ENCODE results near the gene RNASE4. TPM values are rescaled to one million over a fixed set of nuclear protein-coding genes. Genes with fewer than 3 reads are reported as not detected.
"Not testable (repeated sequence)": the region's sequence is repeated elsewhere in the genome, so short reads cannot be mapped to it uniquely, and the experiment has no call there.

Gene RNASE4
- total RNA-seq, 2 donors from 2014 or later = 41.8 to 47.5 TPM

DNA sequence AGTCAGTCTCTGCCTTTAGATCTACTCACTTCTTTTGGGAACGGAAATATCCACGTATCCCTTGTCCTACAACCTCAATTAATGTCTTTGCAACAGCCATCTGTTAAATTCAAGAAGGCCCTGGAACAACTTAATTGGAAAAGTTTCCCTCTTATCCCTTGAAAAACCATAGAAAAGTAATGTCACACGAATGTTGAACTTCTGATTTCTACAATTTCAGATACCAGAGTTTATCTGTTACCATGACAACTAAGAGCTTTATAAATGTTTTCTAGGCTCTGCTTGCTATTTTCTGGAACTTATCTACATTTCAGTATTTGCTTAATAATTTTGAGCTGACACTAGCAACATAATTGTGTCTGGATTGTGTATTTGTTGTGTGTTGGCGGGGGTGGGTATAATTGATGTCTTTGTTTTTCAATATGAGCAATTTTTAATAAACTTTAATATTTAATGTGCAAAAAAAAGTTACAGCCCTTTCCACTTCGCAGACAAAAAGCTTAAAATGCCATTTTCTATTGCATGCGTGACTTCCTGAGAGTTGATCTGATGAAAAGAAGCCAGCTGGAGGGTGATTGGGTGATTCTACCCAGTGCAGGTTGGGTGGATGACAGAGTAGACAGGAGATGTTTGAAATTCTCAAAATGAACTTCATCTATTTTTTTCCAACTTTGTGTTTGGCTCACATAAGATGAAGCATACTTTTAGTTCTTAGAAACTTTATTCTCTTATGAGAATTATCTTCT, 49.5 kb downstream of the RNASE4 start:
- DNase-seq (no peak), ATAC-seq (peak; percentile 38)
- H3K27me3 ChIP-seq = no peaks in the 10 kb centered on the region
- H3K9me3 ChIP-seq = no peaks in the 10 kb centered on the region
- H3K36me3 ChIP-seq (replicated peaks in 1 of 2; ENCODE audit: insufficient read depth in 1 of 2, low read depth in 2 of 2) = no peaks in the 10 kb centered on the region
- WGBS, 2 donors = 29 to 40% methylated on average over 6 of the region's 6 CpGs
- TF ChIP-seq POLR2A (IDR thresholded peaks at IDR 0.05) = no peak
- TF ChIP-seq, protein P1, sequence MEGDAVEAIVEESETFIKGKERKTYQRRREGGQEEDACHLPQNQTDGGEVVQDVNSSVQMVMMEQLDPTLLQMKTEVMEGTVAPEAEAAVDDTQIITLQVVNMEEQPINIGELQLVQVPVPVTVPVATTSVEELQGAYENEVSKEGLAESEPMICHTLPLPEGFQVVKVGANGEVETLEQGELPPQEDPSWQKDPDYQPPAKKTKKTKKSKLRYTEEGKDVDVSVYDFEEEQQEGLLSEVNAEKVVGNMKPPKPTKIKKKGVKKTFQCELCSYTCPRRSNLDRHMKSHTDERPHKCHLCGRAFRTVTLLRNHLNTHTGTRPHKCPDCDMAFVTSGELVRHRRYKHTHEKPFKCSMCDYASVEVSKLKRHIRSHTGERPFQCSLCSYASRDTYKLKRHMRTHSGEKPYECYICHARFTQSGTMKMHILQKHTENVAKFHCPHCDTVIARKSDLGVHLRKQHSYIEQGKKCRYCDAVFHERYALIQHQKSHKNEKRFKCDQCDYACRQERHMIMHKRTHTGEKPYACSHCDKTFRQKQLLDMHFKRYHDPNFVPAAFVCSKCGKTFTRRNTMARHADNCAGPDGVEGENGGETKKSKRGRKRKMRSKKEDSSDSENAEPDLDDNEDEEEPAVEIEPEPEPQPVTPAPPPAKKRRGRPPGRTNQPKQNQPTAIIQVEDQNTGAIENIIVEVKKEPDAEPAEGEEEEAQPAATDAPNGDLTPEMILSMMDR (IDR thresholded peaks at IDR 0.05) = no peak
- H3K4me3 ChIP-seq = no peak overlapping the region
- H3K4me1 ChIP-seq = peaks cover 13% of the 10 kb centered on the region
- no peak overlapping the region for H3K27ac ChIP-seq
- intact Hi-C loops (cut with DNase I) = no loop called here

DNA sequence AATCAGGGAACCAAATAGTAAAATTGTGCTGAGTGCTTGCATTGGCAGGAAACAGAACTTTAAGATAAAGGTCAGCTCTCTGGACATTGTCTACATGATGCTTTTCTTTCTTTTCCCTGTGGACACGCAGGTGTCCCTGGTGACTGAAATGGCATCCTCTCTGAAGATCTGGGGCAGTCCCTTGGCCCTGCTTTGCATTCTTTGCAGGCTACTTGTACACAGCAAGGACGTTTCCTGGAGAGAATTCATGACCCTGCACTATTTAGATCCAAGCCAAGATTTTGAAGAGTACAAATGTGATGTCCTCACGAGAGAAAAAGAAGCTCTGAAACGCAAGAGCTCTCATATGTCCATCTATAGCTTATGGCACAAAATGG, 50.1 kb downstream of the RNASE4 start:
- WGBS, 2 donors = 43 to 49% methylated on average over 4 of the region's 4 CpGs
- peaks cover 13% of the 10 kb centered on the region for H3K4me1 ChIP-seq
- H3K9me3 ChIP-seq = no peaks in the 10 kb centered on the region
- intact Hi-C loops (cut with DNase I) = no loop called here
- no peak for ATAC-seq
- no peaks in the 10 kb centered on the region for H3K36me3 ChIP-seq (replicated peaks in 1 of 2; ENCODE audit: insufficient read depth in 1 of 2, low read depth in 2 of 2)
- no peak overlapping the region for H3K4me3 ChIP-seq
- no peak overlapping the region for H3K27ac ChIP-seq
- no peak for DNase-seq
- H3K27me3 ChIP-seq = no peaks in the 10 kb centered on the region
- TF ChIP-seq, protein P1 (IDR thresholded peaks at IDR 0.05) = no peak
- no peak for TF ChIP-seq POLR2A (IDR thresholded peaks at IDR 0.05)

DNA sequence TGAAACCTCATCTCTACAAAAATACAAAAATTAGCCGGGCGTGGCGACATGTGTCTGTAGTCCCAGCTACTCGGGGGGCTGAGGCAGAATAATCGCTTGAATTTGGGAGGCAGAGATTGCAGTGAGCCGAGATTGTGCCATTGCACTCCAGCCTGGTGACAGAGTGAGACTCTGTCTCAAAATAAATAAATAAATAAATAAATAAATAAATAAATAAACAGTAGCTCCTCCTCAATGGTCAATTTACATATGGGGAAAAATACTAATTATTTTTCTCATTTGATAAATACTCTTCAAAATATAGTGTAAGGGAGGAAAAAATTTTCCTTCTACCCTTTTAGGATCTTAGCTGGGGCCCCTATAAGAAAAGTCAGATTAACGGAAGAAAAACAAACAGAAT, 53.9 kb downstream of the RNASE4 start:
- H3K36me3 ChIP-seq (replicated peaks in 1 of 2; ENCODE audit: insufficient read depth in 1 of 2, low read depth in 2 of 2); H3K4me3 ChIP-seq; H3K9me3 ChIP-seq; DNase-seq; ATAC-seq; H3K27ac ChIP-seq; H3K27me3 ChIP-seq; intact Hi-C loops (cut with DNase I): not testable (repeated sequence)
- H3K4me1 ChIP-seq = peaks cover 12% of the 10 kb centered on the region
- 89 to 93% methylated on average over 7 of the region's 7 CpGs for WGBS, 2 donors

DNA sequence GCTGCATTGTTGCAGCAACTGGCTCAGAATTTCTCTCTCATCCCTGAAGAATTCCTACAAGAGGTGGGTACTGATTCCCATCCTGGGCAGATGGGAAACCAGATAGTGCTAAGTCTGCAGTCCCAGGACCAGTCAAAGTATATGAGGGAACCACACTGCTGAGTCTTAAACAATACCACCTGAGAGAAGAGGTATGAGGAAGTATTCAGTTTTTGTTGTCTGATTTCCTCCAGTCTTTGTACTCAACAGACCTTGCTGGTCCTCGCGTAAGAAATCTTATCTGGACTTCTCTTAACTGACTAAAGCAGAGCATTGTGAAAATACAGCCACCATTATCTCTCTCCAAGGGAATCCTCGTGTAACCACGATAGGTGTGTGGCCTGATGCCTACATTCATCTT, 57.8 kb downstream of the RNASE4 start:
- no peaks in the 10 kb centered on the region for H3K27me3 ChIP-seq
- ATAC-seq = no peak
- H3K4me1 ChIP-seq = no peaks in the 10 kb centered on the region
- WGBS, 2 donors = 60 to 66% methylated on average over 4 of the region's 4 CpGs
- TF ChIP-seq POLR2A (IDR thresholded peaks at IDR 0.05) = no peak
- TF ChIP-seq, protein P1 (IDR thresholded peaks at IDR 0.05) = no peak
- no peak overlapping the region for H3K4me3 ChIP-seq
- H3K27ac ChIP-seq = no peak overlapping the region
- intact Hi-C loops (cut with DNase I) = no loop called here
- H3K36me3 ChIP-seq (replicated peaks in 1 of 2; ENCODE audit: insufficient read depth in 1 of 2, low read depth in 2 of 2) = no peaks in the 10 kb centered on the region
- no peak for DNase-seq
- no peaks in the 10 kb centered on the region for H3K9me3 ChIP-seq

DNA sequence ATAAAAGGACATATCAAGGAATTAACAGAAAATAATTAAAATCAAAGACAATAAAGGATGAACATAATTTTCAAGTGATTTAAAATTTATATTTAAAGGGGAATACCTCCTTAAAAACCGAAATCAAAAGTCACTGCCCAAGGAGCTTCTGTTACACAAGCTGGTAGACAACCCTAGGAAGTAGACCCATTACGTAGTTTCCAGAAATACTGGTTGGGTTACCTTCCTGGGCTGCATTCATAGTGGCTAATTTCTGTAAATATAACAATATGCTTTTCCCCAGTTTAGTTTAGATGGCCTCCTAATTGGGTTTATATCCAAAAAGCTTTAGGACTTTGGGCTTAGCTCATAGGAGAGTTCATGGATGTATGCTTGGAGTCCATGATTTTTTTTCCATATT, 59.2 kb downstream of the RNASE4 start:
- Histone ChIP-seq H3K4me1 (no peaks in the 10 kb centered on the region), H3K36me3 (replicated peaks in 1 of 2; ENCODE audit: insufficient read depth in 1 of 2, low read depth in 2 of 2) (no peaks in the 10 kb centered on the region), H3K27me3 (no peaks in the 10 kb centered on the region), H3K4me3 (no peak overlapping the region), H3K27ac (no peak overlapping the region), H3K9me3 (no peaks in the 10 kb centered on the region)
- intact Hi-C loops (cut with DNase I) = no loop called here
- DNase-seq (no peak), ATAC-seq (no peak)
- 59 to 76% methylated on average over 2 of the region's 2 CpGs for WGBS, 2 donors
- TF ChIP-seq, protein P1 (IDR thresholded peaks at IDR 0.05) = no peak
- no peak for TF ChIP-seq POLR2A (IDR thresholded peaks at IDR 0.05)
